Measurements from ENCODE around the gene CIDEA.

CIDEA gene

DNA sequence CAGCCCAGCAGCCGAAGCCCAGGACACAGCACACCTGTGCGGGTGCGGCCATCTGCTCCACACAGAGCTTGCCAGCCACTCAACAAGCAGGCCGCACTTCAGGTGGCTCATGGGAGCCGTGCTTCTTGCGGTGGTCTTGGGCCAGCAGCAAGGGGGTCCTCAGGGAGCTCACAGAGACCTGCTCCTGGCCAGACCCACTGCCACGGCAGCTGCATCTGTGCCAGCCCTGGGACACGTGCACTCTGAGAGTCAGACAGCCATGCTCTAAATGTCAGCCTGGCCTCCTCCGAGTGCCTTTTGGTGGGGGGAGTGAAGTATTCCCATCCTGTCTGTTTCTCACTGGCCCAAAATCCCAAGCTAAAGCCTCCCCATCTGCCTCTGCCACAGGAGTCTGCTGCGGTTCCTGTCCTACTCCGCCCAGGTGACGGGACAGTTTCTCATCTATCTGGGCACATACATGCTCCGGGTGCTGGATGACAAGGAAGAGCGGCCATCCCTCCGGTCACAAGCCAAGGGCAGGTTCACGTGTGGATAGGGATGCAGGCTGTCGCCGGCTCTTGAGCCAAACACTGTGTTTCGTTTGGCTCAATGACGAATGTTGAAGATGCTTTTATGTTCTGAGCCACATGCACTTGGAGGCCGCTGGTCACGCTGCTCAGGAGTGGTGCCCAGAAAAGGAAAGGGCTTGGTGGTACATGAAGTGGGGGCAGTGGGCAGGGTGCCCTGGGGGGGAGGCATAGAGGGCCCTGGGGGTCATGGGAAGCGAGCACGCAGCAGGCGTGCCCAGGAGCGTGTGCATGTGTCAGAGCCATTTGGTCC is 22.8 kb downstream of the CIDEA start:
- no peak for DNase-seq

DNA sequence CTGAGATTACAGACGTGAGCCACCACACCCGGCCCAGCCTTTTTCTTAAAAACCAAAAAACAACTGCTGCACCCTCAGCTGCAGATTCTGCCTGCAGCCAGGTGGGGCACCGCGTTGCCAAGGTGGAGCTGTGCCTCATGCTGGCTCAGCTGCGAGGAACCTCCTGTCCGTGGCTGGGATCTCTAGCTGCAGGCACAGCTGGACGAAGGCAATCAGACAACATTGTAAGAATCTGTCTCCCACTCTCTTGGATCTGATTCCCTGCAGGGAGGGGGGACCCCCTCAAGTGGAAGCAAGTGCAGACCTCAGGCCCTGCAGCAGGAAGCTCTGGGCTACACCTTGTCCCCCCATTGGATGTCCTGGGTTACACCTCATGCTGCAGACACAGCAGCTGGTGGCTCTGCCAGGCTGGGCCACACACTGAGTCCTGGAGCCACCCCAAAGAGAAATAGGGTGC is 24.1 kb downstream of the CIDEA start:
- no peak for DNase-seq

DNA sequence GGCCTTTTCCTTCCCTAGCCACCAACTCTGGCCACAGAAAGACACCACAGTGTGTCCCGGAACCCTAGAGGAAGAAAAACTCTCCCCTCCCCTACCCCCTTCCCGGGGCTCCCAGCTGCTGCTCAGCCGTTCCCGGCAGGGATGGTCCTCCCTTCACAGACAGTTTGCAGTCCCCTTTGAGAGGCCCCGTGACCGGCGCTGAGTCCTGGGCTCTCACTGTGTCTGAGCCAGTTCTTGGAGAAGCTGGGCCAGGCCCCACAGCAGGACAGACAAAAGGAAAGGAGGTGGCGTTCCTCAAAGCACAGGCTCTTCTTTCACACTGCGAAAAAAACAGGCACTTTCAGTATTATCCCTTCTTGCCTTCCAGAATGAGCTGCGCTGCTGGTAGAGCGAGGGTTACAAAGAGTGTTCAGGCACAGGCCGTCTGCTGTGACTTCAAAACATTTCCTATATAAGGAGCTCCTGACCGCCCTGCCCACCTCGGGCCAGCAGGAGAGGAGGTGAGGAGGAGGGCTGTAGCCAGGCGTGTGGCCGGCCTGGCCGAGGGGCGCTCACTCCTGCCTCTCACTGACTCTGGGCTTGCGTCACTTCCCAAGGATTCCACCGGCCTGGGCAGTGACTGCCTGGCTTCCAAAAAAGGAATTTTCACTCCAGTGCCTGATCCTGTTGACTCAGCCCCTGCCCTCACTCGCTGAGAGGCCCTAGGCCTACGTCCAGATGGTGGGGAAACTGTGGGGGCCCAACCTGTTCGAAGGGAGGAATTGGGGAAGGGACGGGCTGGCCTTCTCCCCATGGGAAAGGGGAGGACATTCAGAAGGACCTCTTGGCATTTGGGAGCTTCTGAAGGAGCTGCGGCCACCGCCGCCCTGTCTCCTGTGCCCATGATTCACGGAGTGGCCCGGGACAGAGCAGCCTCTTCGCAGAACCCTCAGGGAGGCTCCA is 24.9 kb downstream of the CIDEA start:
- no peak for DNase-seq

DNA sequence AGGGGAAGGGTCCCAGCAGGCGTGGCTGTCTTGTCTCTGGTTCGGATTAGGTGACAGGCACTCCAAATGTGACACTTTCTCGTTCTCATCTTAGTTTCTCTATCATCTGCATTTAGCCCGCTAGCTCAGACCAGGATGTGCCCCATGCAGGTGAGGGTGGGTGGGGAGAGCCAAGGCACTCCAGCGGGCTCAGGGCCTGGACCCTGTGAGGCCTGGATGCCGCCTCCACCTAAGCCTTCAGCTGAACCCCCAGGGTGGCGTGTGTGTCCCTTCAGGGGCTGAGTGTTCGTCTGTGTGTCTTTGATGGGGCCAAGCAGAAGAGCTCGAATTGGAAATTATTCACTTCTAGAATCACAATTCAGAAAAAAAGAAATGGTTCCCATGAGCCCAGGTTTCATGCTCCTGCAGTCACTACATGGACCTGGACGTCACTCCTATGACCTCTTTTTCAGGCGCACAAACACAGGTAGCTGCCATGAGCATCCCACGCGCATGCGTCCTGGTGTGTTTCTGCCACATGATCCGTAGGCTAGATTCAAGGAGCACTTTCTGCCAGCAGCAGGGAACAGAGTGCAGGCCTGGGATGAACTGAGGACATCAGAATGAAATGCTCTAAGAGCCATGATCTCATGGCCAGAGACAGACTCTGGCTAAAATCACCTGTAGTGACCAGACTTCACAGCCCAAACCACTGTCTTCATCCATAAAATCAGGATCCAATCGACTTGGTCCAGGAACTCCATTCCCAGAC is 25.8 kb downstream of the CIDEA start:
- no peak for DNase-seq

DNA sequence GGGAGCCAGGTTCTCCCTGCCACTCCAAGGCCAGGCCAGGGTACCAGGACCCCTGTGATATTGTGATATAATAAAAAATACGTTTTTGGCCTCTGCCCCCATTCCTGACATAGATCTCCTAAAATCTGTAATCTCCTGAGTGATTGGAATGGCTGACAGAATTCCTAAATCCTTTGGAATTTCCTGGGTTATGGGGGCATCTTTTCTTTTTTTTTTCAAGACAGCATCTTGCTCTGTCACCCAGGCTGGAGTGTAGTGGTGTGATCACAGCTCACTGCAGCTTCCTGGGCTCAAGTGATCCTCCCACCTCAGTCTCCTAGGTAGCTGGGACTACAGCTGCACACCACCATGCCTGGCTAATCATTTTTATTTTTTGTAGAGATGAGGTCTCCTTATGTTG is 27.7 kb downstream of the CIDEA start:
- DNase-seq = no peak

DNA sequence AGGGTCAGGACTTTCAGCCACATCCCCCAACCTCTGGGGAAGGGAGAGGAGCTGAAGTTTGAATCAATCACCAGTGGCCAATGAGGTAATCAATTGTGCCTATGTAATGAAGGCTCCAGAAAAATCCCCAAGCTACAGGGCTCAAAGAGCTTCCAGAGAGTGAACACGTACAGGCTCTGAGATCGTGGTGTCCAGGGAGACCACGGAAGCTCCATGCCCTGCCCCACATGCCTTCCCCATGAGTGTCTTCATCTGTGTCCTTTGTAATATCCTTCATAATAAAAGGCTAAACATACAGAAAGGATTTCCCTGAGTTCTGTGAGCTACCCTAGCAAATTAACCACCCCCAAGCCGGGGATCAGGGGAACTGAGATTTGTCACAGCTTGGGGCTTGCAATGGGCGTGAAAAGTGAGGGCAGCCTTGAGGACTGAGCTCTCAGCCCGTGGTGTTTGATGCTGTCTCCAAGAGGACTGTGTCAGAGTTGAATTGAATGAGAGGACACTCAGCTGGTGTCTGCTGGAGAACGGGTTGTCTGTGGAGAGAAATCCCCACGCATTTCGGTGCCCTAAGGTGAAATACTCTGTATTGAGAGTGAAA is 28.4 kb downstream of the CIDEA start:
- no peak for DNase-seq

DNA sequence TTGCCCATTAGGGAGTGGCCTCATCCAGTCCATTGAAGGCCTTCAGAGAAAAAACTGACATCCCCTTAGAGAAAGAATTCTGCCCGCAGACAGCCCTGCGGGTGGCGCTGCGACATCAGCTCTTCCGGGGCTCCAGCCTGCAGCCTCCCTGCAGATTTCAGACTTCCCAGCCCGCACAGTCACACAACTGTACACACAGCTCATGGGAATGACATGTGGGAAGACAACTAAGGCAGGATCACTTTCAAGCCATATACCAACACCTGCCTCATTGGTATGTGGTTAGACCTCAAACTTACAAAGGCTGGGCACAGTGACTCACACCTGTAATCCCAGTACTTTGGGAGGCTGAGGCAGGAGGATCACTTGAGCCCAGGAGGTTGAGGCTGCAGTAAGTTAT is 29.1 kb downstream of the CIDEA start:
- DNase-seq = no peak

DNA sequence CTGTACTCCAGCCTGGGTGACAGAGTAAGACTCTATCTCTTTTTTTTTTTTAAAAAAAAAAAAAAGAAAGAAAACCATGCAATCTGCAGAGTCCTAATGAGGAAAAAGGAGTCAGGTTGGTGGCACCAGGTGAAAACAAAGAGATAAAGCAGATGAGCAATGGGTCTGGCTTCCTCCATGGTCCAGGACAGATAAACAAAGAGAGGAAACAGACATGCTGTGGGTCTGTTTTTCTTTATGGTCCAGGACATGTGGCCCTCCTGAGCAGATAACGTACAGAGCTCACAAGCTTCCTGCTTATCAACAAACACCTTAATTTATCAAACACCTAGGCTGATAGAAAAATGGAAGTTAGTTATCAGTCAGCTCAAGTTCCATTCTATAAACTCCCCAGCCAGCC is 29.5 kb downstream of the CIDEA start:
- no peak for DNase-seq

DNA sequence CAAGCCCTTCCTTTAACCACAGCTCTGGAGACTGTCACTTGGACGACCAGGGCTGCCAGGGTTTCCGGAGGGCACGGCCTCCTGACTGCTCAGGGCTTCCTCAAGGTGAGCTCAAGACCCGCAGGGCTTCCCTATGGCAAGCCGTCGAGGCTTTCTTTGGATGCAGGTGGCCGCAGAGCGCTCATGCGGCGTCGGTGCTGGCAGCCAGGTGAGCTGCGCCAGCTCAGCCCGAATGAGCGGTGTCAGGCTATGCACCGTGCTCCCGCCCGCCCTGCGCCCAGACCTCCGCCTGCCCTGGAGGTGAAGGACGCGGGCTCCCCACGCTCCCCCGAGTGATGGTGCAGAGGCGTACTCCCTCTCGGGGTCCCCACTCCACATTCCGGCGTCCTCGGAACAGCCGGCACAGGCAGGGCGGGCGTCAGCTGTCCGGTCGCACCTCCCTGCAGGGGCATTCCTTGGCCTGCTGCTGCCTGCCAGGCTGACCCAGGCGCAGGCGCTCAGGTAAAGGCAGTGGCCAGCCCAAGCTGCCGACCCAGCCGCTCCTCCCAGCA is 33.0 kb downstream of the CIDEA start:
- no peak for DNase-seq

DNA sequence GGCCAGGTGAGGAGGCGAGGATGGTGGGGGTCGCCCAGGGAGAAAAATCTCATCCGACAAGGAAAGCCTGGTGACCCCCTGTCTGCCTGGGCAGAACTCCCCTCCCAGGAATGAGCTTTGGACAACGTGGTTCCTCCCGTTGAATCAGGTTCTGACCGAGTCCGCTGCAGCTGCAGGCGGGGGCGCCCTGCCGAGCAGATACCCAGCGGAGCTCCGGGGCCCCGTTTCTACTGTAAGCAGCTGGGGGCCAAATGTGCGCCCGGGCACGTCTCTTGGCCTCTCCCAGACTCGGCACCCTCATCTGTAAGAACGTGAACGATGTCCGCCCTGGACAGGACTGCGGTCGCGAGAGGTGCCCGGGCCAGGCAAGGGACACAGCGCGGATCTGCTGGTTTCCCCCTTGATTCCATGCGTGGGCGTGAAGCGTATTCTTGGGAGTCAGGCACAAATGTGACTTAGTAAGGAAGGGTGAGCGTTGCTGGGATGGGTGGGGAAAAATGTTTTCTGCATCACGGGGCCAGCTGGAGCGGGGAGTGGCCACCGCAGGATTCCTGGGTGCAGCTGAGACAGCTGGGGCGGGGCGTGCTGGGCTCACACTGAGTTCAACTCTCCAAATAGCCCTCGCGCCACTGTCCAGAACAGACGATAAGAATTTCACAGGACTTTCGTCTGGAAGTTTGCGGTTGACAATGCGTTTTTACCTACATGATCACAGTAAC is 33.7 kb downstream of the CIDEA start:
- no peak for DNase-seq

DNA sequence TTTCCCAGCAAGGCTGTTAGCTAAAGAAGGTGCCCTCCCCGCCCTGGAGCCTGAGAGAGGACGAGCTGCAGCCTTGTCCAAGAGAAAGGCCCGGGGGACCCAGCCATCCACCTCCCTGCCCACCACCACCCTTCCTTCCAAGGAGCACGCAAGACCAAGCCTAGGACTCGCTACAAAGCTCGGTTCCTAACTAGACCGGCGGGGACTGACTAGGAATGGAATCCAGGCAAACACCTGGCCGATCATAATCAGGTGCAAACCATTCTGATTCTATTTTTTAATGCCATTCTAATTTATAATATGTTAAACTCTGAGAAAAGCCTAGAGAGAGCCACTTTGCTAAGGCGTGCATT is 34.2 kb downstream of the CIDEA start:
- DNase-seq = no peak

DNA sequence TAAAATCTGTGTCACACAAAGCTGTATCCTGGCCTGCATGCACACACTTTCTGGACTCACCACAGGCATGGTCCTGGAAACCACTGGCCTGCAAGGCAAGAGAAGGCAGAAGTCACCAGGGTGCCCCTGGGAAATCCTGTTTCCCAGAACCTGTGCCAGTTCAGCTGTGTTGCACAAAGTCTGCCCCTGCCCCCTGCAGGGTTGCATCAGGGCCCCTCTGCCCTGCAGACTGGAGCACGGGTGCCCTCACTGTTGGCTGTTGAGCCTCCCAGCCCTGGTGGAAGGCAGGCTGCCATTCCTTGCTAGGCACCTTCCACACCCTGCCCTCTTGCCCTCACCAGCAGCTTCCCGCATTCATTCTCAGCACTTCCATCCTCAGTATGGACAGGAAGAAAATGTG is 35.9 kb downstream of the CIDEA start:
- DNase-seq = no peak

DNA sequence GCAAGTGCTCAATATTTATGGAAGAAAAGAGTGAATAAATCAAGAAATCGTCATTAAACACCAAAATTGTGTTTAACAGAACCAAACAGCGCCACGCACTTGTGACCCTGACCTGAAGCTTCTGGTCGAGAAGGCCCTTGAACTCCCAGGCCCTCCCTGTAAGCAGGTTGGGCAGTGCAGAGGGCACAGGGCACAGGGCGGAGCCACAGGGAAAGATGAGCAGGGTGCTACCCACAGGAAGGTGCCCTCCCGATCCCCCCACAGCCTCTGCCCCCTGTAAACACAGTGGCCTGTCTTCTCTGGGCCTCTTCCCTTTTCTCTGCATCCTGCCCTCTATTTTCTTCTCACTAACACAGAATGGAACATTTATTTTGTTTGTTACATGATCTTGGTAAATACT is 37.0 kb downstream of the CIDEA start:
- DNase-seq = no peak

DNA sequence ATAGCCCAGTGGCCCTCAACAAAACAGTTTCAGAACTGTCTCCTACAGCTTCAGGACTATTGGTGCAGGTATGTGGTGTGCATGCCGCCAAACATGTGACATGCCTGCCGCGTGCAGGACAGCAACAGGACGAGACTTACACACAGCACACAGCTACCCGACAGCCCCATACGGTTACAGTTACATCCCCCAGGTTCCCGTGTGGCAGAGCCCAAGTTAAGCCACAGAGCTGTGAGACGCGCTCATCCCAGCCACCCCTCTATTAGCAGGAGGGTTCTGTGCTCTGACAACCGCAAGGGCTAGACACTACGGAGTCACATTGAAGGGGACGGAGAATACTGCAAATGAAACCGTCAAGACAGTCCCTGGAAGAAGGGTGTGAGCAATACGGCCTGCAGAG is 37.5 kb downstream of the CIDEA start:
- no peak for DNase-seq

DNA sequence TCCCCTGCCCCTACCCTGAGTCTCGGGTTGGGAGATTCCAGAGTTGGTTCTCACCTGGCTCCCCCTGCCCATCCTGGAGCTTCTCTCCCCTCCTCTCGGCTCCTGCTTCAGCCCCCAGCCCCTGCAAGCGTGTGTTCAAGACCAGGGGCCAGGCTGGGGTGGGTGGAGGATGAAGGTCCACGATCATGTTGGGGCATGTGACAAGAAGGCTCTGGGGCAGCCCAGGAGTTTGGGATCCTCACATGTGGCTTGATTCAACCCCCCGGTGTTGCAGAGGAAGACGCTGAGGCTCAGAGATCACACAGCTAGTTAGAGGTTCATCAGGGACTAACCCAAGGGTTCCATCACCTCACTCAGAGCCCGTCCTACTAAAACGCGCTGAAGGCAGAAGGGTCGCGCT is 39.7 kb downstream of the CIDEA start:
- no peak for DNase-seq

DNA sequence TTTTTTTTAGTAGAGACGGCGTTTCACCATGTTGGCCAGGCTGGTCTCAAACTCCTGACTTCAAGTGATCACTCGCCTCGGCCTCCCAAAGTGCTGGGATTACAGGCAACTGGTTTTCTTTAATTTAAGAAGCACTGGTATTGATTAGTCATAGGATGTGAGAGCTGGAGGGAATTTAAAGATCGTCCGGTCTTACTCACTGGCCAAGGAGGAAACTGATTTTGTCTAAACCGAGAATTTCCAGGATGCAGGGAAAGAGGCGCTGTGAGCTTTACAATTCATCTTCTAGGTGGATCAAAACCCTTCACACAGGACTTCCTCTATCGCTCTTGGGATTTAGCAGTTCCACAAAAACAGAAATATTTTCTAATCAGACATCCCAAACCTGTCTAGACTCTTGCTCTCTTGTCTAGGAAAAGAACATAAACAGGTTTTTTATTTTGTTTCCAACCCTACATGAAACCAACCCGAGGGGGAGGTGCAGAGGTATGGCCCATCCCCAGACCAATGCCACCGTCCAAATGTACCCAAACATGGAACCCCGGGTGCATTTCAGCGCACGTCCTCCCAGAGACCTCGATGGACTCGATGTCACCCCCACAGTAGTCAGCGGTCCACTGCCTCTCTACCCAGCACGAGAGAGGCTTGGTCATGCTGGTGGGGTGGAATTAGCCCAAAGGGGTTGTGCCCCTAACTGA is 41.4 kb downstream of the CIDEA start:
- no peak for DNase-seq

DNA sequence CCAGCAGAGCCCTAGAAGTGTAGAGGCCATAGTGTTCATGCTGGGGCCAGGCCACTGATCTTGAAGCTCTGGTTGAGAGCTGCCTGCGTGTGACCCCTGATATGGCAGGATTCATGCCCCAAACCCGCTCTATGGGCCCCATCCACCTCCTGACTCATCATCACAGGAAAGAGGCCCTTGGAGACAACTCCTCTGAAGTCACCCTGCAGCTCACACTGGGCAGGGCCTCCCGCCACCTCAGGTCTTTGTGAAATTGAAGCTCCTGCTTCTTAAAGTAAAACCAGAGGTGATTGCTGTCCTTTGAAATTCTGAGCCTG is 41.9 kb downstream of the CIDEA start:
- no peak for DNase-seq

DNA sequence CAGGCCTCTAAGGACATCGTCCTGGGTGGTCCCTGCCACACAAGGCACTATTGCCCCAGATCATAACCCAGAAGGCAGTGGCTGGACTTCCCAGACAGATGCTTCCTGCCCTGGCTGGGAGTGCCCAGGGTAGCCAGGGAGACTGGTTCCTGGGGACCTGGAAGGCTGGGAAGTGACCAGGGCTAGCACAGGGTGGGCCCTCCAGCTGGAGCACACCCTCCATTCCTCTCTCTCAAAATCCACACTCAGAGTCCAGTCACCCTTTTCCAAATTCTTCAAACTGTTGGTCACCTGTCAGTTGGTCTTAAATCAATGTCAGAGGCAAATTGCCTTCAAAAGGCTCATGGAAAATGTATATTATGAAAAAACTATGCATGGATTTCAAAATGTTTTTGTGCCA is 42.3 kb downstream of the CIDEA start:
- no peak for DNase-seq

DNA sequence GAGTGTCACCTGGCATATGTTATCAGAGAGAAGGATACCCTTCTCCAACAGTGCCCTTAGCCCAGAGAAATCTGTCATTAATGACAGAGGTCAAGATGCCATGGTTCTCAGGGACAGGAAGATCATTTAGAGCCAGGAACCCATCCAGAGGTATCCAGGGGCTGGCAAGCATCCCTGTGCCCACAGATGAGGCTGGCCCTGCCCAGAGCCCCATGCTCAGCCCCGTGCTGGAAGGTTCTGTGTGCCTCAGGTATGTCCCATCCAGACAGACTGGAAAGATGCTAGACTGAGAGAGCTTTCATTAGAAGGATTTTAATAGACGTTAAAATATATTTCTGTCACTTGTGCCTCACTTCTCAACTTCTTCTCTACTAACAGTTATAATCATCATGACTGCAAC is 45.7 kb downstream of the CIDEA start:
- no peak for DNase-seq

DNA sequence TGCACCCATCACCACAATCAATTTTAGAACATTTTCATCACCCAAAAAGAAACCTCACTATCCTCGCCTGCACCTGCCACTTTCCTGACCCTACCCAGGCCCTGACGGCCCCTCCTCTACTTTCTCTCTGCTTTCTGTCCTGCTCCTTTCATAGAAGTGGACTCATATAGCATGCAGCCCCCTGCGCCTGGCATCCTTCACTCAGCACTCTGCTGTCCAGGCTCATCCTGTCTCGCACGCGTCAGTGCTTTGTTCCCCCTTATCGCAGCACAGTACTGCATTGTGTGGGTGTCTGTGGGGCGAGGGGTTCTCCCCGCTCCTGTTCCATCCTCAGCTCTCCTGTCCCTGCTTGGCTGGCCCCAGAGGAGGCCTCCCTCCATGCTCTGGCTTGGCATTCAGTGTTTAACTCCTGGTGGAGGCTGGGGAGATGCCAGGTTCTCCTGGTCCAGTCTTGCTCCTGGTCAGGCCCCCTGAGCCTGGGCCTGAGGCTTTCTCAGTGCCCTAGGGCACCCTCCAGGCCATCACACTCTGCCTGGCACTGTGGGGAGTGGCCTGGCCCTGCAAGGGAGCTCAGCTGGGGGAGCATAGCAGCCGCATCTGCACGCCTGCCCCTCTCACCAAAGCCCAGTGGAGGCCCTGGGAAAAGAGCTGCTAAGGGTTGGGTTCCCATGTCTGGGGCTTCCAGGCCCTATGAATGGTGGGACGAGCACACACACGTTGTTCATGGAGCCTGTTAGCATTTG is 47.3 kb downstream of the CIDEA start:
- no peak for DNase-seq
